Activated CD4-positive, alpha-beta T cell treated with anti-CD3 and anti-CD28 coated beads for 24 hours (primary cell): ENCODE results near the gene KIF3C.
"Not testable (repeated sequence)": the region's sequence is repeated elsewhere in the genome, so short reads cannot be mapped to it uniquely, and the experiment has no call there.

ENCODE experiments used
- DNase-seq, 2 donors: peaks; one replicate each; pipeline ENCODE4 v3.0.0-alpha.2; 2020; ENCODE audit warnings: low read depth in 2 of 2

The KIF3C gene

GRCh38 chr2:25982273-25982967, at the start of gene KIF3C:
TSS of gene KIF3C (minus strand) at chr2:25982497. CDS start at chr2:25981917, 580 bp downstream.
- DNase-seq, result peak; percentile 54 to 62

- DNase-seq, result not testable (repeated sequence)
These were observed 45.8 kb upstream of the KIF3C start for GRCh38 chr2:26028083-26028482.

- DNase-seq, result no peak
These were observed 43.2 kb upstream of the KIF3C start for GRCh38 chr2:26025509-26025908.

- no peak for DNase-seq
These were observed 42.0 kb upstream of the KIF3C start for GRCh38 chr2:26024260-26024659.

GRCh38 chr2:26020231-26020640, 37.9 kb upstream of the KIF3C start:
- DNase-seq, result no peak

- DNase-seq, result peak; percentile 10
These were observed 36.1 kb upstream of the KIF3C start for GRCh38 chr2:26018184-26019055.

GRCh38 chr2:26017464-26018183, 35.3 kb upstream of the KIF3C start:
- DNase-seq, result no peak

- not testable (repeated sequence) for DNase-seq
These were observed 34.4 kb upstream of the KIF3C start for GRCh38 chr2:26016706-26017045.

GRCh38 chr2:26016012-26016705, 33.9 kb upstream of the KIF3C start:
- no peak for DNase-seq

- no peak for DNase-seq
These were observed 31.4 kb upstream of the KIF3C start for GRCh38 chr2:26013668-26014067.

GRCh38 chr2:26011990-26012856, 29.9 kb upstream of the KIF3C start:
- no peak for DNase-seq

GRCh38 chr2:26011609-26011989, 29.3 kb upstream of the KIF3C start:
- DNase-seq, result no peak

- DNase-seq, result no peak
These were observed 28.6 kb upstream of the KIF3C start for GRCh38 chr2:26010943-26011342.

GRCh38 chr2:26009567-26009963, 27.3 kb upstream of the KIF3C start:
- no peak for DNase-seq

GRCh38 chr2:26008851-26009566, 26.7 kb upstream of the KIF3C start:
- DNase-seq, result no peak

GRCh38 chr2:26008095-26008494, 25.8 kb upstream of the KIF3C start:
- DNase-seq, result no peak

- no peak for DNase-seq
These were observed 20.5 kb upstream of the KIF3C start for GRCh38 chr2:26002632-26003310.

- no peak for DNase-seq
These were observed 19.6 kb upstream of the KIF3C start for GRCh38 chr2:26001743-26002351.

- no peak for DNase-seq
These were observed 18.3 kb upstream of the KIF3C start for GRCh38 chr2:26000561-26001082.
